GM12878 (cell line): ENCODE measurements around the gene SUOX. TPM values are rescaled to one million over a fixed set of nuclear protein-coding genes. Genes with fewer than 3 reads are reported as not detected.
A peak's percentile ranks its signal among the peaks of the same experiment; 100 is the strongest.

Experiments used
- BHLHE40 ChIP-seq, 2 experiments: fragments of 450-650 bp in 1 of 2; IDR thresholded peaks; 2 replicates each; pipeline ENCODE4 v1.6.1; 2011 to 2017; ENCODE audit warnings: low read depth in 2 of 2, borderline replicate concordance in 1 of 2, improper control_type of control experiment in 1 of 2, low read length in 1 of 2, mild to moderate bottlenecking in 1 of 2
- CBX3 ChIP-seq: fragments of 200-600 bp; sonication (generic); IDR thresholded peaks from 2 replicates; pipeline ENCODE4 v1.6.1; 2016; ENCODE audit warnings: low read depth, borderline replicate concordance
- CBX5 ChIP-seq: sonication (generic); IDR thresholded peaks from 2 replicates; pipeline ENCODE4 v1.6.1; 2016; ENCODE audit warnings: low read depth, moderate library complexity, mild to moderate bottlenecking, inconsistent platforms
- CHD1 ChIP-seq: IDR thresholded peaks from 2 replicates; pipeline ENCODE4 v1.6.1; 2012; ENCODE audit warnings: low read depth, low read length, improper control_type of control experiment
- DPF2 ChIP-seq: fragments of 450-650 bp; IDR thresholded peaks from 2 replicates; pipeline ENCODE4 v1.6.1; 2017; ENCODE audit warnings: mild to moderate bottlenecking
- EGR1 ChIP-seq, 2 experiments: IDR thresholded peaks; 1 replicate in 1 of 2; 2 replicates in 1 of 2; pipeline ENCODE4 v1.6.1; 2011 to 2012; ENCODE audit warnings: low read depth in 2 of 2, low read length in 2 of 2, borderline replicate concordance in 1 of 2, mild to moderate bottlenecking in 1 of 2, moderate library complexity in 1 of 2
- NR2F1 ChIP-seq: fragments of 450-650 bp; conservative IDR thresholded peaks from 2 replicates; pipeline ENCODE4 v1.6.1; 2017; ENCODE audit warnings: mild to moderate bottlenecking
- PAX8 ChIP-seq: fragments of 450-650 bp; IDR thresholded peaks from 2 replicates; pipeline ENCODE4 v1.6.1; 2017; ENCODE audit warnings: mild to moderate bottlenecking, moderate library complexity
- PKNOX1 ChIP-seq: fragments of 450-650 bp; IDR thresholded peaks from 2 replicates; pipeline ENCODE4 v1.6.1; 2016; ENCODE audit warnings: mild to moderate bottlenecking
- RAD21 ChIP-seq: IDR thresholded peaks from 2 replicates; pipeline ENCODE4 v1.6.1; 2011; ENCODE audit warnings: mild to moderate bottlenecking, low read depth, low read length, moderate library complexity; ENCODE audit not compliant: insufficient read depth
- TCF12 ChIP-seq: IDR thresholded peaks from 2 replicates; pipeline ENCODE4 v1.6.1; 2011; ENCODE audit warnings: low read depth, mild to moderate bottlenecking, low read length
- polyA plus RNA-seq, 11 experiments: library from polyadenylated mRNA; depleted of rRNA in 4 of 11; unstranded in 6 of 11; stranded (reverse) in 5 of 11; fragments of >200 nt; fragmentation: Nextera tagmentation in 4 of 11; fragmentation: Illumina TruSeq in 1 of 11; extraction: Ambion mirVana in 4 of 11; extraction: Trizol in 1 of 11; gene quantifications; 1 replicate in 1 of 11; 2 replicates in 10 of 11; pipeline versions ENCODE4 v1.2.1 to v1.2.3, GENCODE V29; 2011 to 2016; ENCODE audit warnings: inconsistent platforms in 2 of 11, missing spikeins in 2 of 11, low read depth in 1 of 11
- total RNA-seq, 4 experiments: library from RNA; depleted of rRNA in 3 of 4; stranded (reverse); fragments of >200 nt in 3 of 4; fragmentation: Illumina TruSeq in 1 of 4; extraction: Trizol in 1 of 4; gene quantifications; 2 replicates each; pipeline versions ENCODE4 v1.2.1 to v1.2.3, GENCODE V29; 2013 to 2021

Gene SUOX
- total and polyA plus RNA-seq, 10 of the 15 experiments (the other 5 are each of a cell fraction or from before 2014, with no cell fraction given), result 5.1 to 18.8 (median 13.4) TPM

GRCh38 chr12:55966408-55967281, 30.4 kb upstream of the SUOX start, which contains the start of gene CDK2 (continued):
- no peak for TF ChIP-seq EGR1 (IDR thresholded peaks at IDR 0.05; ENCODE audit: borderline replicate concordance in 1 of 2, low read depth in 2 of 2, low read length in 2 of 2)
- TF ChIP-seq TCF12, result no peak
- no peak for TF ChIP-seq PAX8
- TF ChIP-seq NR2F1, result no peak
- no peak for TF ChIP-seq CHD1
- no peak for TF ChIP-seq CBX5
- no peak for TF ChIP-seq RAD21
- TF ChIP-seq CBX3, result no peak
- TF ChIP-seq DPF2, result peak; percentile 71
- TF ChIP-seq PKNOX1, result no peak
- peak in 1 of 2 experiments; percentile 74; a peak in 2 of 4 replicates for TF ChIP-seq BHLHE40 (IDR thresholded peaks at IDR 0.05; ENCODE audit: borderline replicate concordance in 1 of 2, low read depth in 2 of 2, low read length in 1 of 2)
